NCI-H524 treated with DMSO at 0.1 percent for 48 hours (cell line): ENCODE data around the gene SLC27A6.

Experiments used
- DNase-seq: peaks from one replicate; lab custom pipeline; 2025; lab: John Stamatoyannopoulos, UW

SLC27A6 gene

GRCh38 chr5:129067745-129068144 lies 102.5 kb downstream of the SLC27A6 start:
- no peak for DNase-seq

- no peak for DNase-seq
Observed at GRCh38 chr5:129069292-129069691, 104.0 kb downstream of the SLC27A6 start.

GRCh38 chr5:129073111-129073510 lies 107.8 kb downstream of the SLC27A6 start:
- no peak for DNase-seq

GRCh38 chr5:129074903-129075302 lies 109.6 kb downstream of the SLC27A6 start:
- DNase-seq, result peak; percentile 28

GRCh38 chr5:129077433-129078075 lies 112.3 kb downstream of the SLC27A6 start:
- no peak for DNase-seq

GRCh38 chr5:129078247-129078646 lies 113.0 kb downstream of the SLC27A6 start:
- no peak for DNase-seq

- DNase-seq, result no peak
Observed at GRCh38 chr5:129078660-129079059, 113.4 kb downstream of the SLC27A6 start.

- DNase-seq, result no peak
Observed at GRCh38 chr5:129079496-129079895, 114.2 kb downstream of the SLC27A6 start.

GRCh38 chr5:129080766-129081165 lies 115.5 kb downstream of the SLC27A6 start:
- no peak for DNase-seq

GRCh38 chr5:129082225-129083136 lies 117.2 kb downstream of the SLC27A6 start:
- DNase-seq, result no peak
